HG03575 (cell line): Measurements from ENCODE around the gene MSH4.
"Not testable (repeated sequence)": the region's sequence is repeated elsewhere in the genome, so short reads cannot be mapped to it uniquely, and the experiment has no call there.

Source experiments
- ATAC-seq: cut with Tn5 transposase; IDR thresholded peaks from one replicate; pipeline ENCODE4 v1.9.1; 2021; ENCODE audit not compliant: unreplicated experiment, insufficient number of reproducible peaks, low FRiP score; ENCODE audit errors: extremely low read depth

MSH4 gene

DNA sequence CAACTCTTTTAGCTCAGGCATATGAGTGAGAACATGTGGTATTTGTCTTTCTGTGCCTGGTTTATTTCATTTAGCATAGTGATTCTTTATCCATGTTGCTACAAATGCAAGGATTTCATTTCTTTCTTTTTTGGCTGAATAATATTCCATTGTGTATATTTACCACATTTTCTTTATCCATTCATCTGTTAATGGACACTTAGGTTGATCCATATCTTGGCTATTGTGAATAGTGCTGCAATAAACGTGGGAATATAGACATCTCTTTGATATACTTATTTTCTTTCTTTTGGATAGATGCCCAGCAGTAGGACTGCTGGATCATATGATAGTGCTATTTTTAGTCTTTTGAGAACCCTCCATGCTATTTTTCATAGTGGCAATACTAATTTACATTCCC, 104.7 kb downstream of the MSH4 start:
- ATAC-seq: no peak

DNA sequence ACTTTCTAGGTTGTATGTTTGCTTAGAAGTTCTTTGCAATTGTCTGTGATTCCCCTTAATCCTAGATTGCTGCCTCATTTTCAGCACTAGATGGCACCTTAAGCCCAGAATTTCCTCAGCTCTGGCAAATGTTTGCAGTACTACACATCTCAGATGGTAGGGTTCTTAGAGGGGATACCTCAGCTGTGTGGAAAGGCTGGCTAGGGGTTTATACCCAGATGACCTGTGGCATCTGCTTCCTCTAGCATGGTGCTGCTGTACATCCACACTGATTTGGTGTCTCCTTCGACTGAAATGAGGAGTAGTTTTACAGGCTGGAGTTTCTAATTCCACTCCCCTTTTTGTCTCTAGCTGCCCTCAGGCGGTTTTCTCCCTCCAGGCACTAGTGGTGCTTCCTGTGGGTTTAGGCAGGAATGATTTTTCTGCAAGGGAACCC, 112.1 kb downstream of the MSH4 start:
- no peak for ATAC-seq

DNA sequence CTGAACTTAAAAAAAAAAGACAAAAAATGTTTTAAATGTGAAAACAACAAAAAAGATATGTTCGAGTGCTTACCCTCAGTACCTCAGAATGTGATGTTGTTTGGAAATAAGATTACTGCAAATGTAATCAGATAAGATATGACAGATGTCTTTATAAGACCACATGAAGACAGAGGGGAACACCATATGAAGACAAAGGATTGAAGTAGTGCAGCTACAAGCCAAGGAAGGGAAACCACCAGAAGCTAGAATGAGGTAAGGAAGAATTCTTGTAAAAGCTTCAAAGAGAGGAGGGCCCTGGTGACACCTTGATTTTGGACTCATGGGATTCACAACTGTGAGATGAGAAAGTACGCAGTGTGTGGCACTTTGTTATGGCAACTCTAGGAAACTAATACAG, 120.2 kb downstream of the MSH4 start:
- ATAC-seq: no peak

DNA sequence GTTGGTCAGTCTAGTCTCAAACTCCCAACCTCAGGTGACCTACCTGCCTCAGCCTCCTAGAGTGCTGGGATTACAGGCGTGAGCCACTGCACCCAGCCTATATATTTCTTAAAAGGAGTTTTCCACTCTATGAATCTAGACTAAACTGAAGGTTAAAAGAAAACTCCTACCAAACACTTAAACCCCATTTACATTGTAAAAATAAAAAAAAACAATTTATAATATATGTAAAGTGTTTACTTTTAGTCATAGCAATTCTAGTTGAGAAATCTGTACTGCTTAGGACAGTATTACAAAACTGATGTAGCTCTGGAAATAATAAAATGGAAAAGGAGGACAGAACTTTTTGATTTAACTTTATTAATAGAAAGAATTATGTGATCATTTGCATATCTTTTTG, 126.0 kb downstream of the MSH4 start:
- ATAC-seq: no peak

DNA sequence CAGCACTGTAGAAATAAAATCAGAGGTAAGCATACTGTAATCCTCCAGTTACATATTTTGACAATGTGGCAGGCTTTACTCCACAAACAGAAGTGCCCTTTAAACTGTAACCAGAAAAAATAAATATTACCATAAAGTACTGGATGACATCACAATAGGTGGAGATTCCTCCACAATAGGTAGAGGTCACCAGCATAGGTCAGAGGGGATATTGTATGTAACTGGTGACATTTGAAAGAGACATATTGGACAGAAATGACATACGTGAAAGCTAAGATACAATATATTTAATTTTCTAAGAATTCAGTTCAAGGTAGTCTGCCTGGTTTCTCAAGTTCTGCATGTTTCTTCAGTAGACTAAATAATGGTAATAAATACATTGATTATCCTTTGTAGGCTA, 135.6 kb downstream of the MSH4 start, which contains the start of gene ASB17:
TSS of gene ASB17 (minus strand) at position 101 of the 400 bp plus-strand sequence. CDS start 113 bp downstream, outside the sequence.
- ATAC-seq: no peak

DNA sequence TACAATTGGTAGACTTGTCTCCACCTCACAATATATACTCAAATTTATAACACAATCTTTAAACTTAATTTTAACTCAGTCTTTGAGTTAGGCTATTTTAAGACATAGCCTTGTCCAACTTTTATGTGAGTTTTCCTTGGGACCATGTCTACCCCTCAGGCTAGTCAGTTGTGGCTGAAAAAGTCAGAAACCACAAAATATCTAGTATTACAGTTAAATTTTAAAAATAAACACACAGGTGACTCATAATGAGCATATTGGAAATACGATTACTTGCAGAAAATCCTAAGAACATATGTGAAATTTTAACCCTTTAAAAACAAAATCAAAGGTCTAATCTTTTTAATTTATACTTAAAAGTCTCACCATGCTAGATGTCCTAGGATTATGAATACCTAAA, 140.4 kb downstream of the MSH4 start:
- ATAC-seq: no peak

DNA sequence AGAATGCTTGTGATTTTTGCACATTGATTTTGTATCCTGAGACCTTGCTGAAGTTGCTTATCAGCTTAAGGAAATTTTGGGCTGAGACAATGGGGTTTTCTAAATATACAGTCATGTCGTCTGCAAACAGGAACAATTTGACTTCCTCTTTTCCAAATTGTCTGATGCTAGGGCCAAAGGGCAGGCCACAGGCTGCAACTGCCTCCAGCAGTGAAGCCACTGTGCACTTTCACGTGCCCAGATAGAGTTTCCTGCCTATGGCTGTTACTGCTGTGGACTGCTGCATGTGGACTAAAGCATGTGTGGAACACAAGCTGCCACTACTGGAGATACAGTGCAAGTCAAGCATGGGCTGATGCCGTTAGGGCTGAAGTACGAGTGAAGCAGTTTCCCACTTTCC, 146.4 kb downstream of the MSH4 start:
- not testable (repeated sequence) for ATAC-seq

DNA sequence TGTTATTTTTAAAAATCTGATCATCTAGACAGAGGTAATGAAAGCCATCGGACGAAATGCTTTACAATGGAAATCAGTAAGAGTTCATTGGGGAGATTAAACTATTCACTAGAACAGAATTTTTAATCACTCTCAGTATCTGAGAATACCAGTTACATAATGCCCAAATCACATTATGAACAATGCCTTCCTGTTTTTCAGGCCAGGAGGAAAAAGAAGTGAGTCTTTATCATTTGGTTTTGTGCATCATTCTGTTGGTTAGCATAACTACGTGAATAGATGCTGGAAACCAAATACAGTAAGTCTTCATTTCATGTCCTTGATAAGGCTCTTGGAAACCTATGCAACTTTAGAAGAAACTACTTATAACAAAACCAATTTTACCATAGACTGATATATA, 153.5 kb downstream of the MSH4 start:
- no peak for ATAC-seq

DNA sequence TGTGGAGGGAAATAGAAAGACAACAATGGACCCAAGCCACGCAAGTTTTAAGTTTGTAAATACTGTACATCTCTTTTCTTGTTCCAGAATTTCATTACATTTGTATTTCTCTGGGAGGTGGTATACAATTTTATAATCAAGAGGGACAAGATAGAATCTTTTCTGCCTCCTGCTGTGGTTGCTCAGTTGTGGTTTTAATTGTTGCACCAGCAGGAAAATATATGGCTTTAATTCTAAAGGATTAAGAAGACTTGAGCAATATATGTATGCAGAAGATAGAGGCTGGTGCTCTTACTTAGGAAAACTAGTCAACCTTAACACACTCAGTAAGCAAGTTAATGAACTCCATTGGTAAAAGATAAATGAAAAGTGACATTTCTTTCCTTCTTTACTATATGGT, 155.3 kb downstream of the MSH4 start:
- ATAC-seq: no peak

DNA sequence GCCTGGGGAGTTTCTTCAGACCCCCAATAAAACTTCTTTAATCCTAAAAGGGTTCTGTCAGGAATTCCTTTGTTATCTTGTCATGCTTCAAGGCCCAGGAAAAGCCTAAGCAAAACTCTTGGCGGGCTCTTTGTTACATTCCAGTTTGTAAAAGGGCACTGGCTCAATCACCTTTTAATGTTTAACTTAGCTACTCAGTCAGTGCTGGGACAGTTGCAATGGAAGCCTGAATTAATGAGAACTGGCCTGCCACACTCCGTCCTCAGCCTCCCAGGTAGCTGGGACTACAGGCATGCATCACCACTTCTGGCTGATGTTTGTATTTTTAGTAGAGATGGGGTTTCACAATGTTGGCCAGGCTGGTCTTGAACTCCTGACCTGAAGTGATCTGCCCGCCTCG, 156.8 kb downstream of the MSH4 start:
- ATAC-seq: no peak

DNA sequence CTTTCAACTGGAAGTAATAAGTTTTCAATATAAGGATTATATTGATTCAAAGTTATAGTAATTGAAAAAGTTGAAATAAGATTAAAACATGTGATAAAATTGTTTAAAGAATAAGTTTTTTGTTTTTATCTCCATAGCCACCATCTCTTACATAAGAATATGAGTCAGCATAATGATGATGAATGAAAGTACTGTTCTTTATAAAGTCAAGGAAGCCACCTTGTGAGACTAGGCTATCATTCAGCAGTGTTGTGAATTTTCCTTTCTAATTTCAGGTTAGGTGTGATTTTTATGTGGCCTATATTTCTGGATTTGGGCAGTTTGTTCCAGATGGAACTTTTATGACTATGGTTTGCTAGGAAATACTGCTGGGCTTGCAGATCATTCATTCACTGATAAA, 157.9 kb downstream of the MSH4 start:
- no peak for ATAC-seq
